Measurements from ENCODE around the gene ITGB3BP.

The ITGB3BP gene

GRCh38 chr1:63405987-63406386 is 117.0 kb downstream of the ITGB3BP start:
- H4K20me1 ChIP-seq (ENCODE audit: control insufficient read depth, insufficient read depth, low read depth, low read length): no peaks in the 10 kb centered on the region
- H3K36me3 ChIP-seq (ENCODE audit: control insufficient read depth, low read length): peaks cover 29% of the 10 kb centered on the region
- H3K9me2 ChIP-seq (replicated peaks; ENCODE audit: control insufficient read depth, low read length): no peaks in the 10 kb centered on the region

GRCh38 chr1:63405021-63405420 is 118.0 kb downstream of the ITGB3BP start:
- no peaks in the 10 kb centered on the region for H4K20me1 ChIP-seq (ENCODE audit: control insufficient read depth, insufficient read depth, low read depth, low read length)
- H3K9me2 ChIP-seq (replicated peaks; ENCODE audit: control insufficient read depth, low read length): no peaks in the 10 kb centered on the region
- no peaks in the 10 kb centered on the region for H3K79me2 ChIP-seq (ENCODE audit: control insufficient read depth, low read length)
- no peak overlapping the region for H3K27ac ChIP-seq (ENCODE audit: low read depth, low read length)
- H3K4me3 ChIP-seq (ENCODE audit: low read length): no peak overlapping the region
- no peak overlapping the region for H3K4me2 ChIP-seq (ENCODE audit: low read length)
- H3K27me3 ChIP-seq (ENCODE audit: control insufficient read depth, low read length): no peaks in the 10 kb centered on the region
- H3K36me3 ChIP-seq (ENCODE audit: control insufficient read depth, low read length): peaks cover 29% of the 10 kb centered on the region
- TF ChIP-seq EZH2phosphoT487 (IDR thresholded peaks at IDR 0.05; ENCODE audit: borderline replicate concordance, low read length) (no peak), CTCF (IDR thresholded peaks at IDR 0.05; ENCODE audit: low read depth, low read length, poor library complexity, severe bottlenecking) (no peak)
- H3K9me3 ChIP-seq (ENCODE audit: control insufficient read depth, insufficient read depth, low read length): no peaks in the 10 kb centered on the region
- H3K4me1 ChIP-seq (ENCODE audit: control insufficient read depth, low read length): no peaks in the 10 kb centered on the region
- H3F3A ChIP-seq (ENCODE audit: control insufficient read depth, insufficient read depth): no peaks in the 10 kb centered on the region

More at GRCh38 chr1:63405987-63406386, 117.0 kb downstream of the ITGB3BP start:
- Histone ChIP-seq H3K4me3 (ENCODE audit: low read length) (no peak overlapping the region), H3K27me3 (ENCODE audit: control insufficient read depth, low read length) (no peaks in the 10 kb centered on the region), H3K79me2 (ENCODE audit: control insufficient read depth, low read length) (no peaks in the 10 kb centered on the region), H3F3A (ENCODE audit: control insufficient read depth, insufficient read depth) (no peaks in the 10 kb centered on the region), H3K9me3 (ENCODE audit: control insufficient read depth, insufficient read depth, low read length) (no peaks in the 10 kb centered on the region), H3K4me2 (ENCODE audit: low read length) (no peak overlapping the region), H3K4me1 (ENCODE audit: control insufficient read depth, low read length) (no peaks in the 10 kb centered on the region), H3K27ac (ENCODE audit: low read depth, low read length) (no peak overlapping the region)
- no peak for TF ChIP-seq CTCF (IDR thresholded peaks at IDR 0.05; ENCODE audit: low read depth, low read length, poor library complexity, severe bottlenecking)

- Histone ChIP-seq H3F3A (ENCODE audit: control insufficient read depth, insufficient read depth) (no peaks in the 10 kb centered on the region), H3K4me2 (ENCODE audit: low read length) (no peak overlapping the region), H4K20me1 (ENCODE audit: control insufficient read depth, insufficient read depth, low read depth, low read length) (no peaks in the 10 kb centered on the region), H3K9me3 (ENCODE audit: control insufficient read depth, insufficient read depth, low read length) (no peaks in the 10 kb centered on the region), H3K4me1 (ENCODE audit: control insufficient read depth, low read length) (no peaks in the 10 kb centered on the region), H3K36me3 (ENCODE audit: control insufficient read depth, low read length) (peaks cover 34% of the 10 kb centered on the region), H3K27ac (ENCODE audit: low read depth, low read length) (no peak overlapping the region), H3K4me3 (ENCODE audit: low read length) (no peak overlapping the region), H3K27me3 (ENCODE audit: control insufficient read depth, low read length) (no peaks in the 10 kb centered on the region), H3K79me2 (ENCODE audit: control insufficient read depth, low read length) (no peaks in the 10 kb centered on the region), H3K9me2 (replicated peaks; ENCODE audit: control insufficient read depth, low read length) (no peaks in the 10 kb centered on the region)
- TF ChIP-seq EZH2phosphoT487 (IDR thresholded peaks at IDR 0.05; ENCODE audit: borderline replicate concordance, low read length) (no peak), CTCF (IDR thresholded peaks at IDR 0.05; ENCODE audit: low read depth, low read length, poor library complexity, severe bottlenecking) (no peak)
Observed at GRCh38 chr1:63403386-63403785, 119.6 kb downstream of the ITGB3BP start.

- no peak overlapping the region for H3K27ac ChIP-seq (ENCODE audit: low read depth, low read length)
- TF ChIP-seq EZH2phosphoT487 (IDR thresholded peaks at IDR 0.05; ENCODE audit: borderline replicate concordance, low read length) (no peak), CTCF (IDR thresholded peaks at IDR 0.05; ENCODE audit: low read depth, low read length, poor library complexity, severe bottlenecking) (no peak)
- peaks cover 31% of the 10 kb centered on the region for H3K36me3 ChIP-seq (ENCODE audit: control insufficient read depth, low read length)
- no peaks in the 10 kb centered on the region for H4K20me1 ChIP-seq (ENCODE audit: control insufficient read depth, insufficient read depth, low read depth, low read length)
- no peak overlapping the region for H3K4me2 ChIP-seq (ENCODE audit: low read length)
- H3K4me1 ChIP-seq (ENCODE audit: control insufficient read depth, low read length): no peaks in the 10 kb centered on the region
- no peaks in the 10 kb centered on the region for H3K9me2 ChIP-seq (replicated peaks; ENCODE audit: control insufficient read depth, low read length)
- no peaks in the 10 kb centered on the region for H3K79me2 ChIP-seq (ENCODE audit: control insufficient read depth, low read length)
- H3F3A ChIP-seq (ENCODE audit: control insufficient read depth, insufficient read depth): no peaks in the 10 kb centered on the region
- H3K27me3 ChIP-seq (ENCODE audit: control insufficient read depth, low read length): no peaks in the 10 kb centered on the region
- H3K4me3 ChIP-seq (ENCODE audit: low read length): no peak overlapping the region
- no peaks in the 10 kb centered on the region for H3K9me3 ChIP-seq (ENCODE audit: control insufficient read depth, insufficient read depth, low read length)
Observed at GRCh38 chr1:63401945-63402344, 121.1 kb downstream of the ITGB3BP start.

All from DOHH2 (cell line).